ENCODE measurements around the gene P2RX3. TPM values are rescaled to one million over a fixed set of nuclear protein-coding genes. Genes with fewer than 3 reads are reported as not detected.

P2RX3 gene
- total and polyA plus RNA-seq, 9 donors, result 0.12 to 0.13 TPM; not detected in 7

DNA sequence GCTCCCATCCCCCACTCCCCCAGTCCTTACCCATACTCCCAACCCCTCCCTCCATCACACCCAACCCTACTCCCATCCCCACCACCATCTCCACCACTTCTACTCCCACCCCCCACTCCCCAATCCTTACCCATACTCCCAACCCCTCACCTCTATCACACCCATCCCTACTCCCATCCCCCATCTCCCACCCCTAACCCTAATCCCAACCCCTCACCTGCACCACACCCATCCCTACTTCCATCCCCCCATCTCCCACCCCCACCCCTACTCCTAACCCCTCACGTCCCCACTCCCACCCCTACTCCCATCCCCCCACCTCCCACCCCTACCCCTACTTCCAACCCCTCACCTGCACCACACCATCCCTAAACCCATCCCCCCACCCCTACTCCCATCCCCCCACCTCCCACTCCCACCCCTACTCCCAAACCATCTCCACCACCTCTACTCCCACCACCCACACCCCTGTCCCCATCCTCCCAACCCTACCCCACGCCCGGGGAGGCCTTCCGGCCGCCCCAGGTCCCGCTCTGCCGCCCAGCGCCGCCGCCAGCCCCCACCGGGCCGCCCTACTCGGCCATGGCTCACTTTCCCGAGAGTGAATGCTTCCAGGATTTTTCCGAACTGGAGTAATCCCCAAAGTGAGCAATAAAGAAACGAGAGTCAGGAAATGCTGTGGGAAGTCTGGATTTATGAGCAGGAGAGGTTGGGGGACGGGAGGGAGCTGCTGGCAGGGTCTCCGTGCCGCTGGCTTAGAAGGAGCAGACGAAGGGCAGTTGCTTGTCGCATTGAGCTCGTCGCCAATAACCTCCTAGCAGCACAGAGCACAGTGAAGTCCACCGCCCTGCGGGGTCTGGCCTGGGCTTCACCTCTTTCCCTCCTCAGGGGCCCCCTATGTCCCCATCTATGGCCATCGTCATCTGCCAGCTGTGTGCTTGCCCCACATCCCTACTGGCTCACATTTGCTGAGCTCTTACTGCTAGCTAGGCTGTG is 38.2 kb downstream of the P2RX3 start:
- TF ChIP-seq EP300 (IDR thresholded peaks at IDR 0.05), result no peak
- intact Hi-C loops (cut with DNase I), result no loop called here
- Histone ChIP-seq H3K4me1 (ENCODE audit: insufficient read depth) (no peaks in the 10 kb centered on the region), H3K36me3 (no peaks in the 10 kb centered on the region), H3K27ac (no peak overlapping the region), H3K9me3 (no peaks in the 10 kb centered on the region), H3K4me3 (no peak overlapping the region), H3K27me3 (no peaks in the 10 kb centered on the region)
- DNase-seq, result no peak
- 51 to 60% (median 52%) methylated on average over 23 to 26 of the region's 26 CpGs for WGBS, 3 donors

DNA sequence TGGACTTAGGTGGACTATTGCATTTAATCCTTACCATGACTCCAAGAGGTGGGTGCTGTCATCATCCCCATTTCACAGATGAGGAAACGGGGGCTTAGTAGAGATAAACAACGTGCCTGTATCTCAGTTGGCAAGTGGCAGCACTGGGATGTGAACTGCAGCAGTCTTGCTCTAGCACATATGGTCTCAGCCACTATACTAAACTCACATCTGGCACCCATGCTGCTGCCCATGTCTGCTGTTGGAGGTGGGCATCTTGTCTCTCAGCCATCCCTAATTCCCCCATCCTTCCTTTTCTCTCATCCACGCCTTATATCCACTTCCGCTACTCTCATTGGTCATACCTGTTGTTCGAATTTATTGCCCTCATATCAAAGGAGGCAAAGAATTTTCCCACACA is 39.0 kb downstream of the P2RX3 start:
- Histone ChIP-seq H3K36me3 (no peaks in the 10 kb centered on the region), H3K27me3 (no peaks in the 10 kb centered on the region), H3K4me3 (no peak overlapping the region), H3K4me1 (ENCODE audit: insufficient read depth) (no peaks in the 10 kb centered on the region), H3K9me3 (no peaks in the 10 kb centered on the region), H3K27ac (no peak overlapping the region)
- 43 to 64% (median 57%) methylated on average over 5 of the region's 5 CpGs for WGBS, 3 donors
- no peak for DNase-seq
- no peak for TF ChIP-seq POLR2A (IDR thresholded peaks at IDR 0.05)
- intact Hi-C loops (cut with DNase I), result no loop called here

DNA sequence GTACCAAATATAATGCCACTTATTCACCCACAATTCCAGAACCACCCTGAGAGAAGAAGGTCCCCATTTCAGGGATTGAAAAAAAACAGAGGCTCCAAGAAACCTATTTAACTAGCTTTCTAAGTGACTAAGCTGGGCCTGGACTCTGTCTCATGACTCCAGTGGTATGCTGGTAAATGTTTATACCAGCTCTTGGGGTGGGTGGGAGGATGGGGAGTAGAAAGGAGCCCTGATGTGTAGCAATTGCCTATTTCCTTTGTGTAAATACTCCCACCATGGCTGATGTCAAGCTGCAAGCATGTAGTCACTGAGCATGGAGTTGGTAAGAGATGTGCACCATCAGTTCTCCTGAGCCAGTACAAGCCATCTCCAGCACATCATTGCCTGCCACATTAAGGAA is 40.0 kb downstream of the P2RX3 start:
- no peak overlapping the region for H3K27ac ChIP-seq
- intact Hi-C loops (cut with DNase I), result no loop called here
- TF ChIP-seq, protein P1, sequence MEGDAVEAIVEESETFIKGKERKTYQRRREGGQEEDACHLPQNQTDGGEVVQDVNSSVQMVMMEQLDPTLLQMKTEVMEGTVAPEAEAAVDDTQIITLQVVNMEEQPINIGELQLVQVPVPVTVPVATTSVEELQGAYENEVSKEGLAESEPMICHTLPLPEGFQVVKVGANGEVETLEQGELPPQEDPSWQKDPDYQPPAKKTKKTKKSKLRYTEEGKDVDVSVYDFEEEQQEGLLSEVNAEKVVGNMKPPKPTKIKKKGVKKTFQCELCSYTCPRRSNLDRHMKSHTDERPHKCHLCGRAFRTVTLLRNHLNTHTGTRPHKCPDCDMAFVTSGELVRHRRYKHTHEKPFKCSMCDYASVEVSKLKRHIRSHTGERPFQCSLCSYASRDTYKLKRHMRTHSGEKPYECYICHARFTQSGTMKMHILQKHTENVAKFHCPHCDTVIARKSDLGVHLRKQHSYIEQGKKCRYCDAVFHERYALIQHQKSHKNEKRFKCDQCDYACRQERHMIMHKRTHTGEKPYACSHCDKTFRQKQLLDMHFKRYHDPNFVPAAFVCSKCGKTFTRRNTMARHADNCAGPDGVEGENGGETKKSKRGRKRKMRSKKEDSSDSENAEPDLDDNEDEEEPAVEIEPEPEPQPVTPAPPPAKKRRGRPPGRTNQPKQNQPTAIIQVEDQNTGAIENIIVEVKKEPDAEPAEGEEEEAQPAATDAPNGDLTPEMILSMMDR (IDR thresholded peaks at IDR 0.05), result no peak
- TF ChIP-seq POLR2A (IDR thresholded peaks at IDR 0.05) (no peak), EP300 (IDR thresholded peaks at IDR 0.05) (no peak)

DNA sequence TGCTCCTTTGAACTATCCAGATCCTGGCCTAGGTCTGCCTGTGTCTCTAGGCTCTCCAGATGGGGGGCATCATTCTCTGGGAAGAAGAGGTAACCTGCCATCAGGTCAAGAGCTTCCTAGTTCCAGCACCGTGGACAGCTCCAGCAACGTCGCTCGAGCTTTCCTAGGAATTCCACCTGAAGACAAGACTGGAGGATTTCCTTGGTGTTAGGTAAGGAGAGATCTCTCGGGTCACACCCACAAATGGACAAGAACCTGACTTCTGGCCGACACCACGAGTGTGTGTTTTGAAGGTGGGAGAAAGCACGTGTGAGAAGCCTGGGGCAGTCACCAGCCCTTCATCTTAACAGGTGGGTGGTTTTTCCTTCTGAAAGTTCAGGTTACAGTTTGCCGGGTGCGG is 41.6 kb downstream of the P2RX3 start:
- no peaks in the 10 kb centered on the region for H3K4me1 ChIP-seq (ENCODE audit: insufficient read depth)
- H3K27ac ChIP-seq, result no peak overlapping the region
- intact Hi-C loops (cut with DNase I), result no loop called here
- no peaks in the 10 kb centered on the region for H3K9me3 ChIP-seq
- H3K27me3 ChIP-seq, result no peaks in the 10 kb centered on the region
- TF ChIP-seq, protein P1 (IDR thresholded peaks at IDR 0.05), result no peak
- TF ChIP-seq EP300 (IDR thresholded peaks at IDR 0.05), result no peak
- no peak for TF ChIP-seq POLR2A (IDR thresholded peaks at IDR 0.05)
- no peaks in the 10 kb centered on the region for H3K36me3 ChIP-seq
- no peak overlapping the region for H3K4me3 ChIP-seq
- WGBS, 3 donors, result 22 to 32% (median 26%) methylated on average over 9 to 10 of the region's 10 CpGs
- DNase-seq, result no peak

More for the DNA sequence above, 40.0 kb downstream of the P2RX3 start:
- no peaks in the 10 kb centered on the region for H3K36me3 ChIP-seq
- no peaks in the 10 kb centered on the region for H3K27me3 ChIP-seq
- H3K4me1 ChIP-seq (ENCODE audit: insufficient read depth), result no peaks in the 10 kb centered on the region
- no peak for DNase-seq
- no peak overlapping the region for H3K4me3 ChIP-seq
- H3K9me3 ChIP-seq, result no peaks in the 10 kb centered on the region

DNA sequence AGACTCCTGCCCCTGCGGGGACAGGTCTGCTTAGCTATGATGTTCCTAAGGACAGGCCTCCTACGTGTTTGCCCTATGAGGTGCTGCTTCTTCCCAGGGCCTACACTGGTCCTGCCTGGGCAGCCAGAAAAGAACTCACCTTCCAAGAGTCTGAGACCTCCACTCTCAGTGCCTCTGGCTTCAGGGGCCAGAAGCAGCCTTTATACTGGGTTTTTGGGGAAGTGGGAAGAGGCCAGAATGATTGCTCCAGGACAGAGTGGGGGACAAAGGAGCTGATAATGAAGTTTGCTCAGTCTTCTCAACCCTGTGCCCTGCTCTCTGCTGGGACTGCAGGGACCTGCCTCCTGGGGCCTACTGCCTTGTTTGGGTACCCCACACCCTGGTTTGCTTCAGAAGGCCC is 42.8 kb downstream of the P2RX3 start, which contains the start of gene PRG3:
Gene PRG3, minus strand, starts transcription at position 176 of the 400 bp plus-strand sequence. CDS start 442 bp downstream, outside the sequence.
- intact Hi-C loops (cut with DNase I), result no loop called here
- TF ChIP-seq, protein P1 (IDR thresholded peaks at IDR 0.05), result no peak
- TF ChIP-seq EP300 (IDR thresholded peaks at IDR 0.05) (no peak), POLR2A (IDR thresholded peaks at IDR 0.05) (no peak)

More for the DNA sequence above, 42.8 kb downstream of the P2RX3 start, which contains the start of gene PRG3:
- Histone ChIP-seq H3K27ac (no peak within 1 kb of the TSS), H3K4me3 (no peak within 1 kb of the TSS), H3K4me1 (ENCODE audit: insufficient read depth) (no peaks in the 10 kb centered on the region), H3K36me3 (no peaks in the 10 kb centered on the region), H3K9me3 (no peaks in the 10 kb centered on the region), H3K27me3 (no peaks in the 10 kb centered on the region)
- 65 to 70% (median 68%) methylated on average over 2 of the region's 2 CpGs for WGBS, 3 donors
- DNase-seq, result no peak

Data from ovary (tissue), 9 donors.